H9 (cell line): Measurements from ENCODE around the gene DPYD. TPM values are rescaled to one million over a fixed set of nuclear protein-coding genes. Genes with fewer than 3 reads are reported as not detected.

Experiments
- DNase-seq: peaks from one replicate; pipeline ENCODE4 v3.0.0-alpha.2; 2017
- H2AFZ ChIP-seq: one replicate; pipeline ENCODE4 v1.6.1; 2013; ENCODE audit warnings: mild to moderate bottlenecking, low read length, control low read depth, moderate library complexity
- H2AK5ac ChIP-seq: 2 replicates; pipeline ENCODE4 v1.6.1; 2013; ENCODE audit warnings: low read length, control low read depth, mixed read lengths; ENCODE audit not compliant: insufficient read length
- H2BK120ac ChIP-seq: one replicate; pipeline ENCODE4 v1.6.1; 2013; ENCODE audit warnings: low read depth, mild to moderate bottlenecking, low read length, control low read depth, inconsistent platforms; ENCODE audit not compliant: poor library complexity, severe bottlenecking
- H2BK12ac ChIP-seq: 2 replicates; pipeline ENCODE4 v1.6.1; 2013; ENCODE audit warnings: low read length, control low read depth, mixed read lengths, low read depth; ENCODE audit not compliant: insufficient read length
- H2BK15ac ChIP-seq: 2 replicates; pipeline ENCODE4 v1.6.1; 2013; ENCODE audit warnings: low read depth, low read length, control low read depth
- H2BK20ac ChIP-seq: one replicate; pipeline ENCODE4 v1.6.1; 2013; ENCODE audit warnings: low read depth, mild to moderate bottlenecking, low read length, control low read depth, inconsistent platforms; ENCODE audit not compliant: poor library complexity, severe bottlenecking
- H2BK5ac ChIP-seq: 2 replicates; pipeline ENCODE4 v1.6.1; 2013; ENCODE audit warnings: low read length, control low read depth, mixed read lengths; ENCODE audit not compliant: insufficient read length
- H3K14ac ChIP-seq: 2 replicates; pipeline ENCODE4 v1.6.1; 2013; ENCODE audit warnings: low read length, control low read depth; ENCODE audit not compliant: insufficient read depth
- H3K18ac ChIP-seq: 2 replicates; pipeline ENCODE4 v1.6.1; 2013; ENCODE audit warnings: low read depth, mild to moderate bottlenecking, mixed read lengths, low read length, control low read depth; ENCODE audit not compliant: insufficient read length
- H3K23ac ChIP-seq: 2 replicates; pipeline ENCODE4 v1.6.1; 2013; ENCODE audit warnings: low read length, control low read depth, mixed read lengths, low read depth; ENCODE audit not compliant: insufficient read length
- H3K23me2 ChIP-seq: 2 replicates; pipeline ENCODE4 v1.6.1; 2013; ENCODE audit warnings: low read depth, mild to moderate bottlenecking, mixed read lengths, low read length, control low read depth; ENCODE audit not compliant: insufficient read length, poor library complexity, severe bottlenecking
- H3K27ac ChIP-seq: 2 replicates; pipeline ENCODE4 v1.5.1; 2013; ENCODE audit warnings: low read length, control low read depth, mixed read lengths, low read depth; ENCODE audit not compliant: insufficient read length
- H3K27me3 ChIP-seq: 2 replicates; pipeline ENCODE4 v1.6.1; 2013; ENCODE audit warnings: low read length, control low read depth, inconsistent platforms; ENCODE audit not compliant: insufficient read depth
- H3K4ac ChIP-seq: 2 replicates; pipeline ENCODE4 v1.6.1; 2013; ENCODE audit warnings: low read depth, mild to moderate bottlenecking, control low read depth, inconsistent platforms, low read length, moderate library complexity
- H3K4me1 ChIP-seq: 2 replicates; pipeline ENCODE4 v1.6.1; 2013; ENCODE audit warnings: low read length, control low read depth, inconsistent platforms; ENCODE audit not compliant: insufficient read depth
- H3K4me2 ChIP-seq: 2 replicates; pipeline ENCODE4 v1.6.1; 2013; ENCODE audit warnings: low read length, control low read depth, mixed read lengths; ENCODE audit not compliant: insufficient read length, insufficient read depth
- H3K56ac ChIP-seq: 2 replicates; pipeline ENCODE4 v1.6.1; 2013; ENCODE audit warnings: low read depth, mild to moderate bottlenecking, mixed read lengths, low read length, control low read depth; ENCODE audit not compliant: insufficient read length
- H3K79me1 ChIP-seq: 2 replicates; pipeline ENCODE4 v1.6.1; 2013; ENCODE audit warnings: low read depth, mild to moderate bottlenecking, moderate library complexity, low read length, control low read depth, inconsistent platforms; ENCODE audit not compliant: insufficient read depth, poor library complexity, severe bottlenecking
- H3K79me2 ChIP-seq: 2 replicates; pipeline ENCODE4 v1.6.1; 2013; ENCODE audit warnings: low read length, control low read depth, inconsistent platforms; ENCODE audit not compliant: insufficient read depth
- H3K9ac ChIP-seq: 2 replicates; pipeline ENCODE4 v1.6.1; 2013; ENCODE audit warnings: low read length, control low read depth, mixed read lengths; ENCODE audit not compliant: insufficient read length; ENCODE audit errors: extremely low read depth
- H3K9me3 ChIP-seq: one replicate; pipeline ENCODE4 v1.6.1; 2013; ENCODE audit warnings: low read depth, low read length, inconsistent platforms; ENCODE audit not compliant: control insufficient read depth
- H3T11ph ChIP-seq: one replicate; pipeline ENCODE4 v1.6.1; 2013; ENCODE audit warnings: mild to moderate bottlenecking, low read length, control low read depth, inconsistent platforms
- H4K20me1 ChIP-seq: one replicate; pipeline ENCODE4 v1.6.1; 2013; ENCODE audit not compliant: control insufficient read depth, insufficient read length, insufficient read depth
- H4K5ac ChIP-seq: 2 replicates; pipeline ENCODE4 v1.6.1; 2013; ENCODE audit warnings: low read depth, mild to moderate bottlenecking, mixed read lengths, low read length, control low read depth; ENCODE audit not compliant: insufficient read length
- H4K8ac ChIP-seq: replicated peaks from 2 replicates; pipeline ENCODE4 v1.6.1; 2013; ENCODE audit warnings: low read length, control low read depth, mixed read lengths, low read depth; ENCODE audit not compliant: insufficient read length
- H4K91ac ChIP-seq: 2 replicates; pipeline ENCODE4 v1.6.1; 2013; ENCODE audit warnings: low read depth, mild to moderate bottlenecking, moderate library complexity, mixed read lengths, low read length, control low read depth; ENCODE audit not compliant: insufficient read length
- H3K27ac Mint-ChIP-seq, 3 experiments: 2 replicates in 2 of 3; 3 replicates in 1 of 3; pipeline ENCODE4 v1.8.0; 2020 to 2021; ENCODE audit warnings: mixed read lengths in 3 of 3, mild to moderate bottlenecking in 1 of 3, moderate library complexity in 1 of 3
- H3K27me3 Mint-ChIP-seq: 2 replicates; pipeline ENCODE4 v1.8.0; 2021; ENCODE audit warnings: low read depth, mild to moderate bottlenecking, moderate library complexity, mixed read lengths
- H3K36me3 Mint-ChIP-seq, 3 experiments: 2 replicates in 2 of 3; 3 replicates in 1 of 3; pipeline ENCODE4 v1.8.0; 2020 to 2021; ENCODE audit warnings: low read depth in 3 of 3, mixed read lengths in 3 of 3; ENCODE audit not compliant: insufficient read depth in 1 of 3
- H3K4me1 Mint-ChIP-seq, 2 experiments: 2 replicates each; pipeline ENCODE4 v1.8.0; 2020; ENCODE audit warnings: mixed read lengths in 2 of 2
- H3K4me3 Mint-ChIP-seq, 2 experiments: 2 replicates in 1 of 2; 3 replicates in 1 of 2; pipeline ENCODE4 v1.8.0; 2020 to 2021; ENCODE audit warnings: mild to moderate bottlenecking in 2 of 2, mixed read lengths in 2 of 2, moderate library complexity in 1 of 2
- H3K9me3 Mint-ChIP-seq, 2 experiments: 2 replicates in 1 of 2; 3 replicates in 1 of 2; pipeline ENCODE4 v1.8.0; 2020; ENCODE audit warnings: mild to moderate bottlenecking in 2 of 2, mixed read lengths in 2 of 2, moderate library complexity in 1 of 2
- WGBS: extraction: QIAGEN DNeasy Blood & Tissue Kit; methylation state at CpG from one replicate; pipeline ENCODE4 v1.1.7; 2013; ENCODE audit warnings: missing lambda C conversion rate, low lambda C conversion rate, mixed read lengths; ENCODE audit not compliant: insufficient read length; ENCODE audit errors: extremely low coverage; 5-methylcytosine and 5-hydroxymethylcytosine counted together
- total RNA-seq: library from RNA; stranded (reverse); gene quantifications from 2 replicates; pipeline ENCODE4 v1.2.1, GENCODE V29; 2021
- TF ChIP-seq, protein P1 (sequence below): fragments of 200-600 bp; sonication (generic); conservative IDR thresholded peaks from 3 replicates; pipeline ENCODE4 v1.8.0; 2021; ENCODE audit warnings: antibody characterized with exemption, mild to moderate bottlenecking

DPYD gene
- total RNA-seq, 1 experiment from 2014 or later = 0.37 TPM

DNA sequence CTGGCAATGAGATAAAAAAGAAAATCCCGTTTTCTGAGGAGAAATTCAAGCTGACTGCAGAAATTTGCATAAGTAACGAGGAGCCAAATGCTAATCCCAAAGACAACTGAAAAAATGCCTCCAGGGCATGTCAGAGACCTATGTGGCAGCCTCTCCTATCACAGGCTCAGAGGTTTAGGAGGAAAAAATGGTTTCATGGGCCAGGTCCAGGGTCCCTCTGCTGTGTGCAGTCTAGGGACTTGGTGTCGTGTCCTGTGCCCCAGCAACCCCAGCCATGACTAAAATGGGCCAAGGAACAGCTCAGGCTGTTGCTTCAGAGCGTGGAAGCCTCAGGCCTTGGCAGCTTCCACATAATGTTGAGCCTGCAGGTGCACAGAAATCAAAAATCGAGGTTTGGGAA is 456.5 kb downstream of the DPYD start:
- no peak overlapping the region for H3K4ac ChIP-seq
- no peaks in the 10 kb centered on the region for H3K9me3 ChIP-seq
- no peak overlapping the region for H3K18ac ChIP-seq
- Mint-ChIP-seq H3K27me3 (no peaks in the 10 kb centered on the region), H3K36me3 (peaks cover 17 to 27% (median 21%) of the 10 kb centered on the region in 3 experiments), H3K4me3 (no peak overlapping the region), H3K4me1 (peaks cover 7 to 10% of the 10 kb centered on the region in 2 experiments), H3K27ac (no peak overlapping the region), H3K9me3 (peaks cover 27 to 28% of the 10 kb centered on the region in 2 experiments)
- H2BK20ac ChIP-seq = no peak overlapping the region
- no peaks in the 10 kb centered on the region for H3K79me2 ChIP-seq
- no peak overlapping the region for H2AFZ ChIP-seq
- TF ChIP-seq, protein P1, sequence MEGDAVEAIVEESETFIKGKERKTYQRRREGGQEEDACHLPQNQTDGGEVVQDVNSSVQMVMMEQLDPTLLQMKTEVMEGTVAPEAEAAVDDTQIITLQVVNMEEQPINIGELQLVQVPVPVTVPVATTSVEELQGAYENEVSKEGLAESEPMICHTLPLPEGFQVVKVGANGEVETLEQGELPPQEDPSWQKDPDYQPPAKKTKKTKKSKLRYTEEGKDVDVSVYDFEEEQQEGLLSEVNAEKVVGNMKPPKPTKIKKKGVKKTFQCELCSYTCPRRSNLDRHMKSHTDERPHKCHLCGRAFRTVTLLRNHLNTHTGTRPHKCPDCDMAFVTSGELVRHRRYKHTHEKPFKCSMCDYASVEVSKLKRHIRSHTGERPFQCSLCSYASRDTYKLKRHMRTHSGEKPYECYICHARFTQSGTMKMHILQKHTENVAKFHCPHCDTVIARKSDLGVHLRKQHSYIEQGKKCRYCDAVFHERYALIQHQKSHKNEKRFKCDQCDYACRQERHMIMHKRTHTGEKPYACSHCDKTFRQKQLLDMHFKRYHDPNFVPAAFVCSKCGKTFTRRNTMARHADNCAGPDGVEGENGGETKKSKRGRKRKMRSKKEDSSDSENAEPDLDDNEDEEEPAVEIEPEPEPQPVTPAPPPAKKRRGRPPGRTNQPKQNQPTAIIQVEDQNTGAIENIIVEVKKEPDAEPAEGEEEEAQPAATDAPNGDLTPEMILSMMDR = no peak
- H4K8ac ChIP-seq = no peak overlapping the region
- H4K20me1 ChIP-seq = no peaks in the 10 kb centered on the region
- no peak overlapping the region for H4K91ac ChIP-seq
- no CpG with 5 or more reads among the region's 5 CpGs for WGBS
- no peaks in the 10 kb centered on the region for H3K23me2 ChIP-seq
- H2BK12ac ChIP-seq = no peak overlapping the region
- no peak overlapping the region for H3K14ac ChIP-seq
- no peak overlapping the region for H2BK120ac ChIP-seq
- no peak overlapping the region for H3K23ac ChIP-seq
- no peak overlapping the region for H4K5ac ChIP-seq
- no peaks in the 10 kb centered on the region for H3K27me3 ChIP-seq
- no peak overlapping the region for H2AK5ac ChIP-seq
- no peak for DNase-seq
- H3K79me1 ChIP-seq = no peaks in the 10 kb centered on the region
- no peak overlapping the region for H2BK15ac ChIP-seq
- no peak overlapping the region for H3K4me2 ChIP-seq
- H3K27ac ChIP-seq = no peak overlapping the region
- H2BK5ac ChIP-seq = no peak overlapping the region
- no peak overlapping the region for H3K9ac ChIP-seq
- H3K4me1 ChIP-seq = no peaks in the 10 kb centered on the region
- H3T11ph ChIP-seq = no peak overlapping the region
- H3K56ac ChIP-seq = no peak overlapping the region
